Spleen (tissue), 11 donors: ENCODE results near the gene SAP130. TPM values are rescaled to one million over a fixed set of nuclear protein-coding genes. Genes with fewer than 3 reads are reported as not detected.

ENCODE experiments used
- DNase-seq: peaks from one replicate; pipeline ENCODE4 v3.0.0-alpha.2; 2020
- H3K27ac ChIP-seq, 8 donors: fragments of 200-600 bp; sonication (generic) in 7 of 8; 1 replicate in 4 of 8; 2 replicates in 4 of 8; pipeline versions ENCODE4 v1.5.0 to v1.8.0; 2016 to 2021; ENCODE audit warnings: inconsistent platforms in 4 of 8, mild to moderate bottlenecking in 4 of 8, moderate library complexity in 1 of 8
- H3K27me3 ChIP-seq, 7 donors: fragments of 200-600 bp; sonication (generic) in 6 of 7; replicated peaks in 1 of 7; 1 replicate in 4 of 7; 2 replicates in 3 of 7; pipeline versions ENCODE4 v1.5.0 to v1.8.0; 2016 to 2021; ENCODE audit warnings: inconsistent platforms in 3 of 7, mild to moderate bottlenecking in 1 of 7
- H3K36me3 ChIP-seq, 6 donors: fragments of 200-600 bp; sonication (generic) in 5 of 6; 1 replicate in 4 of 6; 2 replicates in 2 of 6; pipeline versions ENCODE4 v1.5.0 to v1.8.0; 2016 to 2021; ENCODE audit warnings: inconsistent platforms in 2 of 6
- H3K4me1 ChIP-seq, 6 donors: fragments of 200-600 bp; sonication (generic) in 5 of 6; 1 replicate in 3 of 6; 2 replicates in 3 of 6; pipeline versions ENCODE4 v1.5.0 to v1.8.0; 2016 to 2021; ENCODE audit warnings: inconsistent platforms in 3 of 6
- H3K4me3 ChIP-seq, 8 donors: fragments of 200-600 bp; sonication (generic) in 7 of 8; 1 replicate in 4 of 8; 2 replicates in 4 of 8; pipeline versions ENCODE4 v1.5.0 to v1.8.0; 2016 to 2021; ENCODE audit warnings: inconsistent platforms in 4 of 8, mild to moderate bottlenecking in 4 of 8, moderate library complexity in 2 of 8
- H3K9me3 ChIP-seq, 8 donors: fragments of 200-600 bp; sonication (generic) in 7 of 8; 1 replicate in 4 of 8; 2 replicates in 4 of 8; pipeline versions ENCODE4 v1.5.0 to v1.8.0; 2016 to 2021; ENCODE audit warnings: inconsistent platforms in 4 of 8
- CTCF ChIP-seq, 11 experiments: fragments of 200-600 bp in 7 of 11; fragments of 450-650 bp in 4 of 11; sonication (generic) in 4 of 11; IDR thresholded peaks in 8 of 11; conservative IDR thresholded peaks in 3 of 11; 1 replicate in 7 of 11; 2 replicates in 4 of 11; pipeline versions ENCODE4 v1.4.0 to v1.8.0; 2016 to 2021; ENCODE audit warnings: antibody characterized with exemption in 11 of 11, inconsistent platforms in 4 of 11, mild to moderate bottlenecking in 1 of 11
- POLR2A ChIP-seq, 3 donors: fragments of 450-650 bp; IDR thresholded peaks; one replicate each; pipeline ENCODE4 v1.5.1; 2017; ENCODE audit warnings: antibody characterized with exemption in 3 of 3, mild to moderate bottlenecking in 1 of 3
- POLR2AphosphoS5 ChIP-seq, 3 donors: sonication (generic); formaldehyde crosslinking; IDR thresholded peaks; one replicate each; pipeline ENCODE4 v1.5.1; 2017; ENCODE audit warnings: antibody characterized with exemption in 3 of 3
- WGBS, 5 donors: extraction: QIAGEN DNeasy Blood & Tissue Kit in 3 of 5; methylation state at CpG; one replicate each; pipeline versions ENCODE4 v1.1.5 to v1.1.7; 2013 to 2018; 5-methylcytosine and 5-hydroxymethylcytosine counted together
- intact Hi-C: fragments of 100-400 bp; cut with DNase I; formaldehyde crosslinking; loops from one replicate; pipeline ENCODE4 v1.15.0; 2023; ENCODE audit warnings: low total_unique reads
- polyA plus RNA-seq, 3 donors: library from polyadenylated mRNA; stranded (reverse); fragments of 200-250 nt; gene quantifications; one replicate each; pipeline ENCODE4 v1.2.1, GENCODE V29; 2013
- total RNA-seq, 7 donors: library from RNA; depleted of rRNA in 3 of 7; stranded (reverse); fragments of >200 nt in 3 of 7; fragmentation: NEBNext Ultra II Directional in 4 of 7; extraction: Animal tissue kit (Norgen Biotek cat#: 25700) in 4 of 7; gene quantifications; one replicate each; pipeline versions ENCODE4 v1.1.0 to v1.2.1, GENCODE V29; 2016 to 2021
- donor health status: healthy with polysubstance abuse.
- donor health status: DM: no; HTN: no; CAD: no; lungs with moderate emphysema.
- donor health status: DM: no; HTN: no; CAD: no.
- donor health status: Bipolar disorder and iron deficiency.
- donor health status: healthy.
- donor health status: DM: no; HTN: no; CAD: no.
- donor health status: DM: yes; HTN: yes; CAD: no.

The SAP130 gene
- total and polyA plus RNA-seq, 10 donors, result 3.6 to 23.5 (median 16.5) TPM

- WGBS, 5 donors, result 85 to 94% (median 93%) methylated on average over 3 of the region's 3 CpGs
- TF ChIP-seq POLR2A (IDR thresholded peaks at IDR 0.05) (no peak), CTCF (IDR thresholded peaks at IDR 0.05 in 8 of 11, conservative IDR thresholded peaks at IDR 0.05 in 3 of 11) (no peak), POLR2AphosphoS5 (IDR thresholded peaks at IDR 0.05) (no peak)
- no peaks in the 10 kb centered on the region for H3K9me3 ChIP-seq
- H3K4me1 ChIP-seq, result no peaks in the 10 kb centered on the region
- no peak for DNase-seq
- intact Hi-C loops, result no loop called here
- no peak overlapping the region for H3K27ac ChIP-seq
- H3K4me3 ChIP-seq, result no peak overlapping the region
- no peaks in the 10 kb centered on the region for H3K27me3 ChIP-seq
- H3K36me3 ChIP-seq, result peaks cover 3 to 97% (median 67%) of the 10 kb centered on the region in 6 donors
Measured at GRCh38 chr2:127984551-127984950, 43.3 kb downstream of the SAP130 start.

- Histone ChIP-seq H3K4me3 (no peak overlapping the region), H3K27ac (no peak overlapping the region), H3K36me3 (peaks cover 3 to 98% (median 39%) of the 10 kb centered on the region in 6 donors), H3K4me1 (no peaks in the 10 kb centered on the region), H3K27me3 (no peaks in the 10 kb centered on the region), H3K9me3 (no peaks in the 10 kb centered on the region)
- DNase-seq, result no peak
- WGBS, 5 donors, result 97 to 100% (median 99%) methylated on average over 4 of the region's 4 CpGs
- no peak for TF ChIP-seq CTCF (IDR thresholded peaks at IDR 0.05 in 8 of 11, conservative IDR thresholded peaks at IDR 0.05 in 3 of 11)
- TF ChIP-seq POLR2A (IDR thresholded peaks at IDR 0.05), result no peak
- no peak for TF ChIP-seq POLR2AphosphoS5 (IDR thresholded peaks at IDR 0.05)
- intact Hi-C loops, result no loop called here
Measured at GRCh38 chr2:127969446-127969845, 58.4 kb downstream of the SAP130 start.

- Histone ChIP-seq H3K36me3 (peaks cover 3 to 98% (median 38%) of the 10 kb centered on the region in 6 donors), H3K4me1 (no peaks in the 10 kb centered on the region)
Measured at GRCh38 chr2:127968610-127969339, 59.1 kb downstream of the SAP130 start.

More at GRCh38 chr2:127968610-127969339, 59.1 kb downstream of the SAP130 start:
- H3K27me3 ChIP-seq, result no peaks in the 10 kb centered on the region
- no peaks in the 10 kb centered on the region for H3K9me3 ChIP-seq
- no peak overlapping the region for H3K4me3 ChIP-seq
- 95 to 97% (median 96%) methylated on average over 11 of the region's 11 CpGs for WGBS, 5 donors
- TF ChIP-seq POLR2A (IDR thresholded peaks at IDR 0.05) (no peak), POLR2AphosphoS5 (IDR thresholded peaks at IDR 0.05) (no peak), CTCF (IDR thresholded peaks at IDR 0.05 in 8 of 11, conservative IDR thresholded peaks at IDR 0.05 in 3 of 11) (no peak)
- H3K27ac ChIP-seq, result no peak overlapping the region
- DNase-seq, result no peak
- intact Hi-C loops, result no loop called here
